ENCODE results near the gene EID2.
A peak's percentile ranks its signal among the peaks of the same experiment; 100 is the strongest.

EID2 gene

GRCh38 chr19:39500543-39500942 is 39.4 kb downstream of the EID2 start:
- DNase-seq = no peak

GRCh38 chr19:39499932-39500331 is 40.0 kb downstream of the EID2 start:
- DNase-seq = no peak

- DNase-seq = peak; percentile 90
Observed at GRCh38 chr19:39498798-39499642, 40.9 kb downstream of the EID2 start, which contains the start of gene DLL3. TSS of gene DLL3 (plus strand) at chr19:39498947. CDS start at chr19:39498975, 28 bp downstream.

GRCh38 chr19:39497996-39498797 is 41.8 kb downstream of the EID2 start:
- peak; percentile 98 for DNase-seq

GRCh38 chr19:39497701-39497995 is 42.3 kb downstream of the EID2 start:
- no peak for DNase-seq

DNA sequence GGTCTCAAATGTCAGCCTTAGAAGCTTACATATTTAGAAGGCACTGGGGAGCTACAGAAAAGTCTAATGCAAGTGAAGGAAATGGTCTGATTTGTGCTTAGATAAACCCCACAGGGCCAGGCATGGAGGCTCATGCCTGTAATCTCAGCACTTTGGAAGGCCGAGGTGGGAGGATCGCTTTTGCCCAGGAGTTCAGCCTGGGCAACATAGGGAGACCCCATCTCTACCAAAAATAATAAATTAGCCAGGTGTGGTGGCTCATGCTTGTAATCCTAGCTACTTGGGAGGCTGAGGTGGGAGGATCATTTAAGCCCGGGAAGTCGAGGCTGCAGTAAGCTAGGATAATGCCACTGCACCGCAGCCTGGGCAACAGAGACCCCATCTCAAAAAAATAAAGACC is 43.9 kb downstream of the EID2 start:
- no peak for DNase-seq

DNA sequence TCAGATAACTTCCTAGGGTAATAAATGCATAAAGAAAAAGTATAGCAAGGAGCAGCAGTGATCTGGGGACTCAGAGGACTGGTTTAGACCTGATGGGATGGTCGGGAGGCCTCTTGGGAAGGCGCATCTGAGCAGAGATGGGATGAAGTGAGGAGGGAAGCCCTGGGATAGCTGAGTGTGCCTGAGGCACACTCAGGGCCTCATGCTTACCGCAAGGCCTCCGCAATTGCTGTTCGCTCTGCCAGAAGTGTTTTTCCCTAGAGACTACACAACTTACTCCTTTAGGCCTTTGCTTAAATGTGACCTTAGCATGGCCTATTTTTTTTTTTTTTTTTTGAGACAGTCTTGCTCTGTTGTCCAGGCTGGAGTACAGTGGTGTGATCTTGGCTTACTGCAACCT is 45.3 kb downstream of the EID2 start:
- DNase-seq = no peak

GRCh38 chr19:39492788-39493187 is 47.2 kb downstream of the EID2 start:
- DNase-seq = no peak

- DNase-seq = no peak
Observed at GRCh38 chr19:39492225-39492624, 47.7 kb downstream of the EID2 start.

DNA sequence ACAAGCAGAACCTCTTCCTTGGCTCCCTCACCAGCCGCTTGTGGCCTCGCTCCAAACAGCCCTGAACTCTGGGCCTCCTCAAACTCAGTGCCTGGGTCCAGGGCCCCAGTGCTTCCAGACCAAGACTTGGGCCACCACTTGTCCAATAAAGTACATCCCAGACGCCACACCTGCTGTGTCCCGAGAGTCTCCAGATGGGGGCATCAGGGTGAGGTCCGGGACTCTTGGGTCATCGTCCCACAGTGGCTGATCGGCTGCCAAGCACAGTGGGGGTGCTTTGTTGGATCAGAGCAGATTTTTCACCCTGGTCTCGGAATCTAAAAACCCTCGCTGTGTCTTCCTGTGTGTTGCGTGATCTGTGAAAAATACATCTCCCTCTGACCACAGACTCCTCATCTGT is 50.2 kb downstream of the EID2 start:
- no peak for DNase-seq

Measured in DMS53 (cell line).